ENCODE results near the gene ZNF184. TPM values are rescaled to one million over a fixed set of nuclear protein-coding genes. Genes with fewer than 3 reads are reported as not detected.

The ZNF184 gene
- total and polyA plus RNA-seq, 9 of the 15 experiments (the other 6 are each of a cell fraction or from before 2014, with no cell fraction given), result 7.6 to 22.2 (median 12.8) TPM

DNA sequence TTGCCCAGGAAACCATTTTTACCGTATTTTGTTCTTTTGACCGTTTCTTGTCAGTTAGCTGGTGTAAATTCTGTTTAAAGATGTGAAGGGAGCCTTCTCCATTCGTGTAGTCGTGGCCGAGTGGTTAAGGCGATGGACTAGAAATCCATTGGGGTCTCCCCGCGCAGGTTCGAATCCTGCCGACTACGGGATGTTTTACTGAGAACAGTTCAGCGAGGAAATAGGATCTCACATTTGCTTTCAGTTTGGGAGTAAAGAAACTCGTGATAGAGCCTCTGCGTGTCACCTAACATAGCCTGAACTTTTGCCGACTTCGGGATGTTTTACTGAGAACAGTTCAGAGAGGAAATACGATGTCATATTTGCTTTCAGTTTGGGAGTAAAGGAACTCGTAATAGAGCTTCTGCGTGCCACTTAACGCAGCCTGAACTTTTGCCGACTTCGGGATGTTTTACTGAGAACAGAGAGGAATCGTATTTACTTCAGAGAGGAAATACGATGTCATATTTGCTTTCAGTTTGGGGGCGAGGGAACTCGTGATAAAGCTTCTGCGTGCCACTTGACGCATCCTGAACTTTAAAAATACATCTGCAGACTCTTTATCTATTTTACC is 5.9 kb upstream of the ZNF184 start (continued):
- TF ChIP-seq, protein P1, sequence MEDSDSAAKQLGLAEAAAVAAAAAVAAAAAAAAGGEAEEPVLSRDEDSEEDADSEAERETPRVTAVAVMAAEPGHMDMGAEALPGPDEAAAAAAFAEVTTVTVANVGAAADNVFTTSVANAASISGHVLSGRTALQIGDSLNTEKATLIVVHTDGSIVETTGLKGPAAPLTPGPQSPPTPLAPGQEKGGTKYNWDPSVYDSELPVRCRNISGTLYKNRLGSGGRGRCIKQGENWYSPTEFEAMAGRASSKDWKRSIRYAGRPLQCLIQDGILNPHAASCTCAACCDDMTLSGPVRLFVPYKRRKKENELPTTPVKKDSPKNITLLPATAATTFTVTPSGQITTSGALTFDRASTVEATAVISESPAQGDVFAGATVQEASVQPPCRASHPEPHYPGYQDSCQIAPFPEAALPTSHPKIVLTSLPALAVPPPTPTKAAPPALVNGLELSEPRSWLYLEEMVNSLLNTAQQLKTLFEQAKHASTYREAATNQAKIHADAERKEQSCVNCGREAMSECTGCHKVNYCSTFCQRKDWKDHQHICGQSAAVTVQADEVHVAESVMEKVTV (CRISPR knock-in tag; IDR thresholded peaks at IDR 0.05), result no peak
- TF ChIP-seq PPARD (CRISPR knock-in tag; IDR thresholded peaks at IDR 0.05) (no peak), STAT5B (CRISPR knock-in tag; IDR thresholded peaks at IDR 0.05) (no peak), ZNF785 (CRISPR knock-in tag; IDR thresholded peaks at IDR 0.05) (no peak), PKNOX1 (IDR thresholded peaks at IDR 0.05) (peak; percentile 86), ZNF24 (IDR thresholded peaks at IDR 0.05) (peak; percentile 54; the same call in 1 of the 2 replicates), NR2C1 (IDR thresholded peaks at IDR 0.05) (no peak), NR2C1 (tag; IDR thresholded peaks at IDR 0.05) (0 out of 2 replicates have a peak, but pooled peaks have one; percentile 34), LEF1 (IDR thresholded peaks at IDR 0.05) (peak; percentile 47; the same call in 1 of the 2 replicates), TAL1 (IDR thresholded peaks at IDR 0.05) (0 out of 2 replicates have a peak, but pooled peaks have one; percentile 12), DNMT1 (IDR thresholded peaks at IDR 0.05) (no peak), CCNT2 (IDR thresholded peaks at IDR 0.05; ENCODE audit: borderline replicate concordance, extremely low read depth, insufficient read length, low read depth, low read length) (no peak), RBBP5 (IDR thresholded peaks at IDR 0.05; ENCODE audit: borderline replicate concordance, insufficient read depth, low read length, poor library complexity, severe bottlenecking) (peak; percentile 52), TEAD2 (tag; IDR thresholded peaks at IDR 0.05) (no peak), ZNF507 (tag; conservative IDR thresholded peaks at IDR 0.05) (no peak), MAZ (CRISPR knock-in tag; conservative IDR thresholded peaks at IDR 0.05 in 1 of 2, IDR thresholded peaks at IDR 0.05 in 1 of 2) (peak; percentile 44 to 65; a peak in 3 of 4 replicates), ZNF589 (CRISPR knock-in tag; IDR thresholded peaks at IDR 0.05; ENCODE audit: low read depth) (peak; percentile 80), CBX8 (IDR thresholded peaks at IDR 0.05; ENCODE audit: borderline replicate concordance, extremely low read depth, low read depth, low read length, poor library complexity, severe bottlenecking) (no peak)
- TF ChIP-seq, protein P2, sequence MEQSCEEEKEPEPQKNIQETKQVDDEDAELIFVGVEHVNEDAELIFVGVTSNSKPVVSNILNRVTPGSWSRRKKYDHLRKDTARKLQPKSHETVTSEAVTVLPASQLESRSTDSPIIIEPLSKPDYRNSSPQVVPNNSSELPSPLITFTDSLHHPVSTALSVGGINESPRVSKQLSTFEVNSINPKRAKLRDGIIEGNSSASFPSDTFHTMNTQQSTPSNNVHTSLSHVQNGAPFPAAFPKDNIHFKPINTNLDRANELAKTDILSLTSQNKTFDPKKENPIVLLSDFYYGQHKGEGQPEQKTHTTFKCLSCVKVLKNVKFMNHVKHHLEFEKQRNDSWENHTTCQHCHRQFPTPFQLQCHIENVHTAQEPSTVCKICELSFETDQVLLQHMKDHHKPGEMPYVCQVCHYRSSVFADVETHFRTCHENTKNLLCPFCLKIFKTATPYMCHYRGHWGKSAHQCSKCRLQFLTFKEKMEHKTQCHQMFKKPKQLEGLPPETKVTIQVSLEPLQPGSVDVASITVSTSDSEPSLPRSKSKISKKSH (CRISPR knock-in tag; IDR thresholded peaks at IDR 0.05), result no peak
- TF ChIP-seq, protein P3, sequence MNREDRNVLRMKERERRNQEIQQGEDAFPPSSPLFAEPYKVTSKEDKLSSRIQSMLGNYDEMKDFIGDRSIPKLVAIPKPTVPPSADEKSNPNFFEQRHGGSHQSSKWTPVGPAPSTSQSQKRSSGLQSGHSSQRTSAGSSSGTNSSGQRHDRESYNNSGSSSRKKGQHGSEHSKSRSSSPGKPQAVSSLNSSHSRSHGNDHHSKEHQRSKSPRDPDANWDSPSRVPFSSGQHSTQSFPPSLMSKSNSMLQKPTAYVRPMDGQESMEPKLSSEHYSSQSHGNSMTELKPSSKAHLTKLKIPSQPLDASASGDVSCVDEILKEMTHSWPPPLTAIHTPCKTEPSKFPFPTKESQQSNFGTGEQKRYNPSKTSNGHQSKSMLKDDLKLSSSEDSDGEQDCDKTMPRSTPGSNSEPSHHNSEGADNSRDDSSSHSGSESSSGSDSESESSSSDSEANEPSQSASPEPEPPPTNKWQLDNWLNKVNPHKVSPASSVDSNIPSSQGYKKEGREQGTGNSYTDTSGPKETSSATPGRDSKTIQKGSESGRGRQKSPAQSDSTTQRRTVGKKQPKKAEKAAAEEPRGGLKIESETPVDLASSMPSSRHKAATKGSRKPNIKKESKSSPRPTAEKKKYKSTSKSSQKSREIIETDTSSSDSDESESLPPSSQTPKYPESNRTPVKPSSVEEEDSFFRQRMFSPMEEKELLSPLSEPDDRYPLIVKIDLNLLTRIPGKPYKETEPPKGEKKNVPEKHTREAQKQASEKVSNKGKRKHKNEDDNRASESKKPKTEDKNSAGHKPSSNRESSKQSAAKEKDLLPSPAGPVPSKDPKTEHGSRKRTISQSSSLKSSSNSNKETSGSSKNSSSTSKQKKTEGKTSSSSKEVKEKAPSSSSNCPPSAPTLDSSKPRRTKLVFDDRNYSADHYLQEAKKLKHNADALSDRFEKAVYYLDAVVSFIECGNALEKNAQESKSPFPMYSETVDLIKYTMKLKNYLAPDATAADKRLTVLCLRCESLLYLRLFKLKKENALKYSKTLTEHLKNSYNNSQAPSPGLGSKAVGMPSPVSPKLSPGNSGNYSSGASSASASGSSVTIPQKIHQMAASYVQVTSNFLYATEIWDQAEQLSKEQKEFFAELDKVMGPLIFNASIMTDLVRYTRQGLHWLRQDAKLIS (CRISPR knock-in tag; IDR thresholded peaks at IDR 0.05), result no peak; the same call in 1 of the 2 replicates

Data from K562 (cell line).